ENCODE data around the gene BRD7. TPM values are rescaled to one million over a fixed set of nuclear protein-coding genes. Genes with fewer than 3 reads are reported as not detected.
A peak's percentile ranks its signal among the peaks of the same experiment; 100 is the strongest.

BRD7 gene
- total RNA-seq, 1 experiment from 2014 or later = 66.0 TPM

DNA sequence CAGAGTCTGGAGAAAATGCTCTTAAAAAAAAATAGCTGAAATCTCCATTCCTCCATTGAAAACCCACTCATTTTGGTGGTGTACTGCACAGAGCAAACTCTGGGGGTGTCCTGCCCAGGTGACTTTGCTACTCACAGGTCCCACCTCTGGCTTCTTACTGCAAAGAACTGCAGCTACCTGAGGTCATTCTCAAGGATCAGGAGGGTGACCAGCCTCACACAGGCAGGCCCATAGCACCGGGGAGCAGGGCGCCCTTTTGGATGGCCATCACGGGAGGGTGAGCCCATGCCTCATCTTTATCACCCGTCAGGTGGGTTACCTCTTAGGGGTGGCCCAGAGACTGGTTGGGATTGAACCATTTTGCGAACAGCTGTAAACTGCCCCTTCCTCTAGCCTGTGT, 32.6 kb upstream of the BRD7 start:
- no peak overlapping the region for H3K9ac ChIP-seq (ENCODE audit: low read length)
- no peak overlapping the region for H3K27ac ChIP-seq (ENCODE audit: low read length)
- no peaks in the 10 kb centered on the region for H4K20me1 ChIP-seq (ENCODE audit: insufficient read depth, low read depth, low read length)
- DNase-seq = no peak
- H3K27me3 ChIP-seq (ENCODE audit: low read length) = no peaks in the 10 kb centered on the region
- no peaks in the 10 kb centered on the region for H3K9me3 ChIP-seq (ENCODE audit: low read length)
- H3K9me2 ChIP-seq (replicated peaks; ENCODE audit: insufficient read depth, low read length) = no peaks in the 10 kb centered on the region
- no peak overlapping the region for H3K4me3 ChIP-seq (ENCODE audit: low read length)
- no peak overlapping the region for H2AFZ ChIP-seq (ENCODE audit: low read length)
- H3K36me3 ChIP-seq (ENCODE audit: insufficient read depth, low read length) = no peaks in the 10 kb centered on the region
- H3K79me2 ChIP-seq (ENCODE audit: low read length) = no peaks in the 10 kb centered on the region
- H3K4me1 ChIP-seq (ENCODE audit: low read length) = no peaks in the 10 kb centered on the region
- no peak overlapping the region for H3K4me2 ChIP-seq (ENCODE audit: low read depth, low read length, poor library complexity, severe bottlenecking)

GRCh38 chr16:50400967-50401348, 32.2 kb upstream of the BRD7 start:
- H3K79me2 ChIP-seq (ENCODE audit: low read length) = no peaks in the 10 kb centered on the region
- no peak overlapping the region for H3K27ac ChIP-seq (ENCODE audit: low read length)
- no peak overlapping the region for H3K4me3 ChIP-seq (ENCODE audit: low read length)
- H3K9ac ChIP-seq (ENCODE audit: low read length) = no peak overlapping the region
- H3K4me2 ChIP-seq (ENCODE audit: low read depth, low read length, poor library complexity, severe bottlenecking) = no peak overlapping the region
- H2AFZ ChIP-seq (ENCODE audit: low read length) = no peak overlapping the region
- H4K20me1 ChIP-seq (ENCODE audit: insufficient read depth, low read depth, low read length) = no peaks in the 10 kb centered on the region
- H3K4me1 ChIP-seq (ENCODE audit: low read length) = peaks cover 2% of the 10 kb centered on the region
- no peaks in the 10 kb centered on the region for H3K9me2 ChIP-seq (replicated peaks; ENCODE audit: insufficient read depth, low read length)
- H3K27me3 ChIP-seq (ENCODE audit: low read length) = no peaks in the 10 kb centered on the region
- DNase-seq = no peak
- no peaks in the 10 kb centered on the region for H3K36me3 ChIP-seq (ENCODE audit: insufficient read depth, low read length)
- no peaks in the 10 kb centered on the region for H3K9me3 ChIP-seq (ENCODE audit: low read length)

DNA sequence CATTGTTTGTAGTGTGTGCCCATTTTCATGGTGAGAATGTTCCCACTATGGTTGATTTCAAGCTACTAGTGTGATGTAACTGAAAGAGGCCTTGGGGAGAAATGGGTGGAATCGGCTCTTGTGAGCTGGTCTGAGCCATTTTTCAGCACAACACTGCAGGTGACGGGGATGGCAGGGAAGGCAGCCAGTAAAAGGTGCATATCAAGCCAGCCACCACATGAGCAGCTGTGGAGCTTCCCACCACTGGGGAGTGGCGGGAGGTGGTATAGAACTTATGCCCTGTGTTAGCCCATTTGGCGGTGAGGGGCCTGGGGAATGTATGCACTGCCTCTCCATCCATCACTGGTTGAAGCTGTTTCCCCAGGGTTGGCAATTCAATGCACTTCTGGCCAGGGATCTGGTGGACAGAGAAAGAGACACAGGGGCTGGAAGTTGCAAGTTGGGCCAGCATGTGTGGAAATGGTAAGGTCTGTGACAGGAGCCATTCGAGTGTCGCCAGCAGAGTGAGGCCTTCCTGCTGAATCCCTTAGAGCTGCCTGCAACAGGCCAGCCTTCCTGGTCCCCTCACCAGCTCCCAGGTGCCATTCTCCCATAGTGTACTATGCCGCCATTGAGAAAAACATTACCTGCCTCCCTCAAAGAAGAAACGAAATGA, 31.7 kb upstream of the BRD7 start:
- Histone ChIP-seq H3K27me3 (ENCODE audit: low read length) (no peaks in the 10 kb centered on the region), H3K9me3 (ENCODE audit: low read length) (no peaks in the 10 kb centered on the region), H3K36me3 (ENCODE audit: insufficient read depth, low read length) (no peaks in the 10 kb centered on the region), H3K9ac (ENCODE audit: low read length) (no peak overlapping the region), H3K4me2 (ENCODE audit: low read depth, low read length, poor library complexity, severe bottlenecking) (no peak overlapping the region), H3K79me2 (ENCODE audit: low read length) (no peaks in the 10 kb centered on the region), H3K4me3 (ENCODE audit: low read length) (no peak overlapping the region), H3K27ac (ENCODE audit: low read length) (no peak overlapping the region), H3K9me2 (replicated peaks; ENCODE audit: insufficient read depth, low read length) (no peaks in the 10 kb centered on the region), H2AFZ (ENCODE audit: low read length) (no peak overlapping the region), H3K4me1 (ENCODE audit: low read length) (peaks cover 7% of the 10 kb centered on the region), H4K20me1 (ENCODE audit: insufficient read depth, low read depth, low read length) (no peaks in the 10 kb centered on the region)
- no peak for DNase-seq

GRCh38 chr16:50399411-50399810, 30.6 kb upstream of the BRD7 start:
- Histone ChIP-seq H3K9me3 (ENCODE audit: low read length) (no peaks in the 10 kb centered on the region), H4K20me1 (ENCODE audit: insufficient read depth, low read depth, low read length) (no peaks in the 10 kb centered on the region), H2AFZ (ENCODE audit: low read length) (no peak overlapping the region), H3K36me3 (ENCODE audit: insufficient read depth, low read length) (no peaks in the 10 kb centered on the region), H3K27ac (ENCODE audit: low read length) (no peak overlapping the region), H3K9me2 (replicated peaks; ENCODE audit: insufficient read depth, low read length) (no peaks in the 10 kb centered on the region), H3K79me2 (ENCODE audit: low read length) (no peaks in the 10 kb centered on the region), H3K4me1 (ENCODE audit: low read length) (peaks cover 10% of the 10 kb centered on the region), H3K4me2 (ENCODE audit: low read depth, low read length, poor library complexity, severe bottlenecking) (no peak overlapping the region), H3K9ac (ENCODE audit: low read length) (no peak overlapping the region), H3K4me3 (ENCODE audit: low read length) (no peak overlapping the region), H3K27me3 (ENCODE audit: low read length) (no peaks in the 10 kb centered on the region)
- DNase-seq = no peak

DNA sequence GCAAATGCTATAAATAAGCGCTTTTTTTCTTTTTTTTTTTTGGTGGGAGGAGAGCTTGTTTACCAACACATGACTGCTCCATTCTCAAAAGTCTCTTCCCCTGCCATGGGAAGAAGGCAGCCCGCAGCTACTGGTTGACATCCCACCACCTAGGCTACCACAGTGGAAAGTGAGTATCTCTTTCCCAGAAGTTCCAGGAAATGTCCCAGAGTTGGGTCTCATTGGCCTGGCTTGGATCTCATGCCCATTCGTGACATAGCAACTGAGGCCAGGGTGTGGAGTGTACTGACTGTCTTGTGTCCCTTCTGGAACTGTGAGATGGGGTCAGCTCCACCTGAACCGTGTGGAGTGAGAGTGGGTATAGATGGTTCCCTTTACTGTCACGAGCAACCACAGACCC, 29.5 kb upstream of the BRD7 start:
- Histone ChIP-seq H3K27me3 (ENCODE audit: low read length) (no peaks in the 10 kb centered on the region), H3K79me2 (ENCODE audit: low read length) (no peaks in the 10 kb centered on the region), H3K9me3 (ENCODE audit: low read length) (no peaks in the 10 kb centered on the region), H3K9ac (ENCODE audit: low read length) (no peak overlapping the region), H2AFZ (ENCODE audit: low read length) (no peak overlapping the region), H3K4me2 (ENCODE audit: low read depth, low read length, poor library complexity, severe bottlenecking) (no peak overlapping the region), H4K20me1 (ENCODE audit: insufficient read depth, low read depth, low read length) (no peaks in the 10 kb centered on the region), H3K9me2 (replicated peaks; ENCODE audit: insufficient read depth, low read length) (no peaks in the 10 kb centered on the region), H3K36me3 (ENCODE audit: insufficient read depth, low read length) (no peaks in the 10 kb centered on the region), H3K4me3 (ENCODE audit: low read length) (no peak overlapping the region), H3K4me1 (ENCODE audit: low read length) (peaks cover 11% of the 10 kb centered on the region), H3K27ac (ENCODE audit: low read length) (no peak overlapping the region)
- no peak for DNase-seq

GRCh38 chr16:50396761-50397535, 28.2 kb upstream of the BRD7 start:
- H3K27ac ChIP-seq (ENCODE audit: low read length) = no peak overlapping the region
- H3K4me3 ChIP-seq (ENCODE audit: low read length) = no peak overlapping the region
- H3K9me3 ChIP-seq (ENCODE audit: low read length) = no peaks in the 10 kb centered on the region
- H3K4me1 ChIP-seq (ENCODE audit: low read length) = peaks cover 11% of the 10 kb centered on the region
- no peak overlapping the region for H3K4me2 ChIP-seq (ENCODE audit: low read depth, low read length, poor library complexity, severe bottlenecking)
- no peaks in the 10 kb centered on the region for H3K36me3 ChIP-seq (ENCODE audit: insufficient read depth, low read length)
- H3K9ac ChIP-seq (ENCODE audit: low read length) = no peak overlapping the region
- DNase-seq = no peak
- no peaks in the 10 kb centered on the region for H4K20me1 ChIP-seq (ENCODE audit: insufficient read depth, low read depth, low read length)
- no peak overlapping the region for H2AFZ ChIP-seq (ENCODE audit: low read length)
- no peaks in the 10 kb centered on the region for H3K27me3 ChIP-seq (ENCODE audit: low read length)
- H3K79me2 ChIP-seq (ENCODE audit: low read length) = no peaks in the 10 kb centered on the region
- no peaks in the 10 kb centered on the region for H3K9me2 ChIP-seq (replicated peaks; ENCODE audit: insufficient read depth, low read length)

DNA sequence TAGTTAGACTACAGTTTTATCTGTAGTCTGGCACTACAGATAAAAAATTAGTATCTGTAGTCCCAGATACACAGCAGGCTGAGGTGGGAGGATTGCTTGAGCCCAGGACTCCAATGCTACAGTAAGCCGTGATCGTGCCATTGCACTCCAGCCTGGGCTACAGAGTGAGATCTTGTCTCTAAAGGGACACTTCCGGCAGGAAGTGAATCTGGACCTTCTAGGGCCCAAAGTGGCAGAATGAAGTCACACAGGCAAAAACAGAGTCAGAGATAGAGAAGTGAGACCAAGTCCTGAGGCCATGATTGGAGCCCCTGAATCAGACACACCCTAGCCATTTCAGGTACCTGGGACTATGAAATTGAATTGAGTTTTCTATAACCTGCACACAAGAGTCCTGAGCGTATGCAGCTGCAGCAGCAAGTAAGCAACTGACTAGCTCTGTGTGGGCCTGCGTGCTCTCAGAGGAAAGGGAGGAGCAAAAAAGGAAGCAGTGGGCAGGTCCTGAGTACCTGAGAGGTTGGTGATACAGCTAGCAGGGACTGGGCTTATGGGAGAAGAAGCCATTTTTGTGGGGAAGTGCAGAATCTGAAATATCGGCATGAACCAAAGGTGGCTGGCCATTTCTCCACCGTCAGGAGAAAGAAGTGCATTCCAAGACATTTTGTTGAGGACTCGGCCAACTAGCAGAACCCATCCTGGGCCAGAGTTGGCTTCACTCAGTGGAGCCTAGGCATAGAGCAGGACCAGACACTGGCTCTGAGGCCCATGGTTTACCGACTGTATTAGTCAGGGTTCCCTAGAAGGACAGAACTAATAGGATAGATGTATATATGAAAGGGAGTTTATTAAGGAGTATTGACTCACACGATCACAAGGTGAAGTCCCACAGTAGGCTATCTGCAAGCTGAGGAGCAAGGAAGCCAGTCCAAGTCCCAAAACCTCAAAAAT, 27.2 kb upstream of the BRD7 start:
- peak; percentile 71 for DNase-seq
- no peaks in the 10 kb centered on the region for H3K9me3 ChIP-seq (ENCODE audit: low read length)
- H4K20me1 ChIP-seq (ENCODE audit: insufficient read depth, low read depth, low read length) = no peaks in the 10 kb centered on the region
- no peaks in the 10 kb centered on the region for H3K36me3 ChIP-seq (ENCODE audit: insufficient read depth, low read length)
- no peak overlapping the region for H3K4me2 ChIP-seq (ENCODE audit: low read depth, low read length, poor library complexity, severe bottlenecking)
- no peaks in the 10 kb centered on the region for H3K27me3 ChIP-seq (ENCODE audit: low read length)
- H3K4me1 ChIP-seq (ENCODE audit: low read length) = peaks cover 11% of the 10 kb centered on the region
- H3K9ac ChIP-seq (ENCODE audit: low read length) = no peak overlapping the region
- no peaks in the 10 kb centered on the region for H3K9me2 ChIP-seq (replicated peaks; ENCODE audit: insufficient read depth, low read length)
- H2AFZ ChIP-seq (ENCODE audit: low read length) = peak overlapping the region; percentile 69; the same call in 1 of the 2 replicates
- H3K4me3 ChIP-seq (ENCODE audit: low read length) = no peak overlapping the region
- no peaks in the 10 kb centered on the region for H3K79me2 ChIP-seq (ENCODE audit: low read length)
- H3K27ac ChIP-seq (ENCODE audit: low read length) = no peak overlapping the region
